ENCODE measurements around the gene E2F2.

E2F2 gene

GRCh38 chr1:23509896-23510295 is 21.1 kb downstream of the E2F2 start:
- TF ChIP-seq TAF1 (IDR thresholded peaks at IDR 0.05; ENCODE audit: borderline replicate concordance, insufficient read depth, low read length) (no peak), REST (IDR thresholded peaks at IDR 0.05; ENCODE audit: insufficient read depth in 1 of 2, low read depth in 2 of 2, low read length in 2 of 2) (no peak), FOXP2 (optimal IDR thresholded peaks at IDR 0.05; ENCODE audit: borderline replicate concordance, extremely low read depth, extremely low read length, insufficient read depth) (no peak), POLR2AphosphoS5 (IDR thresholded peaks at IDR 0.05; ENCODE audit: low read depth, low read length) (no peak), SIN3A (IDR thresholded peaks at IDR 0.05; ENCODE audit: borderline replicate concordance, insufficient read depth, low read length) (no peak)

GRCh38 chr1:23506376-23507107 is 24.5 kb downstream of the E2F2 start:
- TF ChIP-seq FOXP2 (optimal IDR thresholded peaks at IDR 0.05; ENCODE audit: borderline replicate concordance, extremely low read depth, extremely low read length, insufficient read depth) (no peak), POLR2AphosphoS5 (IDR thresholded peaks at IDR 0.05; ENCODE audit: low read depth, low read length) (no peak), SIN3A (IDR thresholded peaks at IDR 0.05; ENCODE audit: borderline replicate concordance, insufficient read depth, low read length) (no peak), TAF1 (IDR thresholded peaks at IDR 0.05; ENCODE audit: borderline replicate concordance, insufficient read depth, low read length) (no peak), REST (IDR thresholded peaks at IDR 0.05; ENCODE audit: insufficient read depth in 1 of 2, low read depth in 2 of 2, low read length in 2 of 2) (no peak)

GRCh38 chr1:23505851-23506250 is 25.2 kb downstream of the E2F2 start:
- TF ChIP-seq POLR2AphosphoS5 (IDR thresholded peaks at IDR 0.05; ENCODE audit: low read depth, low read length): no peak
- TF ChIP-seq TAF1 (IDR thresholded peaks at IDR 0.05; ENCODE audit: borderline replicate concordance, insufficient read depth, low read length): no peak
- TF ChIP-seq REST (IDR thresholded peaks at IDR 0.05; ENCODE audit: insufficient read depth in 1 of 2, low read depth in 2 of 2, low read length in 2 of 2): no peak
- no peak for TF ChIP-seq FOXP2 (optimal IDR thresholded peaks at IDR 0.05; ENCODE audit: borderline replicate concordance, extremely low read depth, extremely low read length, insufficient read depth)
- TF ChIP-seq SIN3A (IDR thresholded peaks at IDR 0.05; ENCODE audit: borderline replicate concordance, insufficient read depth, low read length): no peak

- TF ChIP-seq FOXP2 (optimal IDR thresholded peaks at IDR 0.05; ENCODE audit: borderline replicate concordance, extremely low read depth, extremely low read length, insufficient read depth): no peak
These were observed 28.1 kb downstream of the E2F2 start for GRCh38 chr1:23502951-23503350.

GRCh38 chr1:23500466-23500865 is 30.6 kb downstream of the E2F2 start:
- no peak for TF ChIP-seq POLR2AphosphoS5 (IDR thresholded peaks at IDR 0.05; ENCODE audit: low read depth, low read length)
- TF ChIP-seq TAF1 (IDR thresholded peaks at IDR 0.05; ENCODE audit: borderline replicate concordance, insufficient read depth, low read length): no peak
- no peak for TF ChIP-seq SIN3A (IDR thresholded peaks at IDR 0.05; ENCODE audit: borderline replicate concordance, insufficient read depth, low read length)
- TF ChIP-seq REST (IDR thresholded peaks at IDR 0.05; ENCODE audit: insufficient read depth in 1 of 2, low read depth in 2 of 2, low read length in 2 of 2): no peak
- TF ChIP-seq FOXP2 (optimal IDR thresholded peaks at IDR 0.05; ENCODE audit: borderline replicate concordance, extremely low read depth, extremely low read length, insufficient read depth): no peak
